Measurements from ENCODE around the gene AATF.

AATF gene

DNA sequence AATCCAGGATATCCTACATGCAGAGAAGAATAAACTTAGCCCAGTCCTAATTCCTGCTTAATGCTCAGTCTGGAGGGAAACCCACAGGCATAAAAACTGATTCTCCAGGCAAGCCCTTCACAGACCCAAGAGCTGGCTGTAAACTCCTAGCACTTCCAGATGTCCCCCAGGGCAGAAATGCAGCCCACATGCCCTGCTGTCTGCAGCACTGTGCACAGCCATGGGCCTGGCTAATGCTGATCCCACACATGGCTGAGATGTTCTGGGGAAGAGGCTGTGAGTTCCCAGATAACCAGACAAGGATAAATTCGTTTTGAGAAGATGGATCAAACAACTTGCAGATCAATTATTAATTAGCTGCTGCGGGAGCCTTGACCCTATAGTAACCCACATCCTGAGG is 148.4 kb downstream of the AATF start:
- TF ChIP-seq, protein P1, sequence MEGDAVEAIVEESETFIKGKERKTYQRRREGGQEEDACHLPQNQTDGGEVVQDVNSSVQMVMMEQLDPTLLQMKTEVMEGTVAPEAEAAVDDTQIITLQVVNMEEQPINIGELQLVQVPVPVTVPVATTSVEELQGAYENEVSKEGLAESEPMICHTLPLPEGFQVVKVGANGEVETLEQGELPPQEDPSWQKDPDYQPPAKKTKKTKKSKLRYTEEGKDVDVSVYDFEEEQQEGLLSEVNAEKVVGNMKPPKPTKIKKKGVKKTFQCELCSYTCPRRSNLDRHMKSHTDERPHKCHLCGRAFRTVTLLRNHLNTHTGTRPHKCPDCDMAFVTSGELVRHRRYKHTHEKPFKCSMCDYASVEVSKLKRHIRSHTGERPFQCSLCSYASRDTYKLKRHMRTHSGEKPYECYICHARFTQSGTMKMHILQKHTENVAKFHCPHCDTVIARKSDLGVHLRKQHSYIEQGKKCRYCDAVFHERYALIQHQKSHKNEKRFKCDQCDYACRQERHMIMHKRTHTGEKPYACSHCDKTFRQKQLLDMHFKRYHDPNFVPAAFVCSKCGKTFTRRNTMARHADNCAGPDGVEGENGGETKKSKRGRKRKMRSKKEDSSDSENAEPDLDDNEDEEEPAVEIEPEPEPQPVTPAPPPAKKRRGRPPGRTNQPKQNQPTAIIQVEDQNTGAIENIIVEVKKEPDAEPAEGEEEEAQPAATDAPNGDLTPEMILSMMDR (IDR thresholded peaks at IDR 0.05; ENCODE audit: low read depth, low read length): no peak
- H3K4me3 ChIP-seq (replicated peaks in 1 of 2; ENCODE audit: low read depth in 2 of 2, low read length in 2 of 2): no peak overlapping the region
- no peak for DNase-seq (ENCODE audit: low read depth in 2 of 2)

DNA sequence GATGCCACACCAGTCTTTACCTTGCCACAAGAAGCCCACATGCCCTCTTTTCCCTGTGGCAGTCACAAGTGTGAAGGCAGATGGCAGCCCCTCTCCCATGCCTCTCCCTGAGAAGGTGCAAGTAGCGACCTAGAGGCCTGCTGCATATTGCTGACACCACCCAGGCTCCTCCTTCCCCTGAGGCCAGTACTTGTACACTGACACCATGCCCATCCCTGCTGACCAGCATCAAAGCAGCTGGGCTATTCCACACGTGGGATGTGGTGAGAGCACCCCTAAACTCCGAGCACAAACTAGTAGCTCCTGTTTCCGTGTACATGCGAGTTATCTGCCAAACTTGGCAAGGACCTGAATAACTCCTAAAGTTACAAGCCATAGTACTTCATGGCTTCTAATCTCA is 149.4 kb downstream of the AATF start:
- no peak for DNase-seq (ENCODE audit: low read depth in 2 of 2)
- TF ChIP-seq, protein P1 (IDR thresholded peaks at IDR 0.05; ENCODE audit: low read depth, low read length): no peak

DNA sequence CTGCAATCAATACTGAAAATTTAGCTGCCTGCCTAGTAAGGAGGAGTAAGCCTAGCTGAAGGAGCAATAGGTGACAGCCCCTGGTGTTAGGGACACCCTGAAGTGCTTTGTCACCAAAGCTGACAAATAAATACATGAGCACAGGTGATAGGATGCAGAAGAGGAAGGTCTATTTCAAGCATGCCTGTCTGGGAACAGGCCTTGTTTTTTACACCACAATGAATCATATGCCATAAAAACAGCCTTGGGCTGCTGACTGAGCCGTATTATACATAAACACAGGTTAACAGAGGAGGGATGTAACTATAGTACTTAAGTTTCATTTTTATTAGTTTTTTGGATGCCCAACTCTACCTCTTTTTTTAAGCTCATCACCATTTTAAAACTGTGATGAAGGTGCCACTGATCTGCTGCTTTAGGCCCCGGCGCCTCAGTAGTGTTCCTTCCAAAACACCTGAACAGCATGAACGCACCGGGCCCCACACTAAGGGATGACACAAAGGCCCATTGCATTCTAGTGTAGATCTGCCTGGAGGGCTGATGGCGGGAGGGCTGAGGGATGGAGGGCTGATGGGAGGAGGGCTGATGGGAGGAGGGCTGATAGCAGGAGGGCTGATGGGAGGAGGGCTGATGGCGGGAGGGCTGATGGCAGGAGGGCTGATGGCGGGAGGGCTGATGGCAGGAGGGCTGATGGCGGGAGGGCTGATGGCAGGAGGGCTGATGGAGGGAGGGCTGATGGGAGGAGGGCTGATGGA is 150.3 kb downstream of the AATF start:
- no peak overlapping the region for H3K4me3 ChIP-seq (replicated peaks in 1 of 2; ENCODE audit: low read depth in 2 of 2, low read length in 2 of 2)
- TF ChIP-seq, protein P1 (IDR thresholded peaks at IDR 0.05; ENCODE audit: low read depth, low read length): no peak
- no peak for DNase-seq (ENCODE audit: low read depth in 2 of 2)

More for the DNA sequence above, 149.4 kb downstream of the AATF start:
- no peak overlapping the region for H3K4me3 ChIP-seq (replicated peaks in 1 of 2; ENCODE audit: low read depth in 2 of 2, low read length in 2 of 2)

DNA sequence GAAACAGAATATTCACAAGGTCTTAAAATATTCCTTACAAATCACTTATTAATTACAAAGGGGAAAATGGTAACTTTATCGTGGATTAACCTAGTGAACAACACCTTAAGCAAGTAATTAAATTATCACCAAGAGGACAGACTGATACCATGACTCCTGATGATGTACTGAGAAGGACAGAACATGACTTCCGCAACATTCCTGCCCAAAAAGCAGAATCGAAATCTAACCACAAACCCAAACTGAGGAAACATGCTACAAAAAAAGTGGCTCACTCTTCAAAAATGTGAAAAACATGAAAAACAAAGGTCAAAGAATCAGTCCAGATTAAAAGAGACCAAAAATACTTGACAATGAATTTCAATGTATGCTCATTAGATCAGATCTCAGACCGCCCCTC is 151.5 kb downstream of the AATF start:
- H3K4me3 ChIP-seq (replicated peaks in 1 of 2; ENCODE audit: low read depth in 2 of 2, low read length in 2 of 2): no peak overlapping the region
- DNase-seq (ENCODE audit: low read depth in 2 of 2): no peak
- TF ChIP-seq, protein P1 (IDR thresholded peaks at IDR 0.05; ENCODE audit: low read depth, low read length): no peak

DNA sequence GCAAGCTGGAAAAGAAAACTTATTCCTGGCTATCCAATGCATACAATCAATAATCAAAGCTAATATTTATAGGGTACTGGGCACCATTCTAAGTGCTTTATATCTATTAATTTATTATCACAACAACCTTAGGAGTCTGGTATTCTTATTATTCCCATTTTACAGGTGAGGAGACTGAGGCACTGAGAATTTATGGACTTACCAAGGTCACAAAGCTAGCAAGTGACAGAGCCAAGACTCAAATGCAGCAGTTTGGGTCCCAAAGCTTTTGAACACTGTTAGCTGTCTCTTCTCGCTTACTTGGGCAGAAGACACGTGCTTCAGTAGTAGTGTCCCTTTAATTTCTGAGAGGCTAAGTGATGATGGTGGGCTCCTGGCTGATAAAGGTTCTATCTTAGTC is 152.6 kb downstream of the AATF start:
- DNase-seq (ENCODE audit: low read depth in 2 of 2): no peak
- no peak overlapping the region for H3K4me3 ChIP-seq (replicated peaks in 1 of 2; ENCODE audit: low read depth in 2 of 2, low read length in 2 of 2)
- TF ChIP-seq, protein P1 (IDR thresholded peaks at IDR 0.05; ENCODE audit: low read depth, low read length): no peak

DNA sequence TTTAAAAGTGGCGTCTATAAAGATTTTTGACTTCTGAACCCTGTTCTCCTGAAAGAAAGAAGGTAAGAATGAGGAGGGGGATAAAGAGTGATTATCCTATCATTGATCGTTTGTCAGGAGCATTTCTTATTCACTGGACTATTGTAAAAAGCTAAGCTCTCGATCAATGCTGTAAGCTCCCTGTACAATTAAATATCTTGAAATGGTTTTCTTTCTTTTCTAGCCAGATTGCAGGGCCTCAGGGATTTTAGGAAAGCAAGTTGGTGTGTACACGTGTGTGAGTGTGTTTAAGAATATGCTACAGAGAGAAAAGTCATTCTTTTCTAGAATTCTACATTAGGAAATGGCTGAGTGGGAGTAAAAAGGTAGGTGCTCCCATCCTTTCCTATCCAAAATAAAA is 154.5 kb downstream of the AATF start:
- H3K4me3 ChIP-seq (replicated peaks in 1 of 2; ENCODE audit: low read depth in 2 of 2, low read length in 2 of 2): no peak overlapping the region
- DNase-seq (ENCODE audit: low read depth in 2 of 2): no peak
- TF ChIP-seq, protein P1 (IDR thresholded peaks at IDR 0.05; ENCODE audit: low read depth, low read length): no peak

DNA sequence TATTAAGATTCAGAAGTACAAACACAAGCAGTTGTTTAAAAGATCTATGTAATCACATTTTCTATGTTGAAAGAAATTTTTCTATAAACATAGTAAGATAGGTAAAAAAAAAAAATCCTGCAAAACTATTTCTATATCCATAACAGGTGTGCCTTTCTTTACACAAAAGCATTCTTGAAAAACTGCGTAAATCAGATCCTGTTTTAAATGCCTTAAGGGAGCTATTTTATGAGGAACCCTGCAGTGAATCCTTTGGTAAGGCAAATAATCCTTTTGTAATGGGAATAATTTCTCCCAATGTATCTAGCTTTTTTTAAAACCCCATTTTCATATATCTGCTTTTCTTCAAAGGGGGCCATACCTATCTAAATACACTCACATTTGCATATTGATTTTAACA is 157.3 kb downstream of the AATF start:
- H3K4me3 ChIP-seq (replicated peaks in 1 of 2; ENCODE audit: low read depth in 2 of 2, low read length in 2 of 2): no peak overlapping the region
- no peak for DNase-seq (ENCODE audit: low read depth in 2 of 2)
- TF ChIP-seq, protein P1 (IDR thresholded peaks at IDR 0.05; ENCODE audit: low read depth, low read length): no peak

All from cardiac fibroblast (primary cell).